Measurements from ENCODE around the gene CRTC2.

DNA sequence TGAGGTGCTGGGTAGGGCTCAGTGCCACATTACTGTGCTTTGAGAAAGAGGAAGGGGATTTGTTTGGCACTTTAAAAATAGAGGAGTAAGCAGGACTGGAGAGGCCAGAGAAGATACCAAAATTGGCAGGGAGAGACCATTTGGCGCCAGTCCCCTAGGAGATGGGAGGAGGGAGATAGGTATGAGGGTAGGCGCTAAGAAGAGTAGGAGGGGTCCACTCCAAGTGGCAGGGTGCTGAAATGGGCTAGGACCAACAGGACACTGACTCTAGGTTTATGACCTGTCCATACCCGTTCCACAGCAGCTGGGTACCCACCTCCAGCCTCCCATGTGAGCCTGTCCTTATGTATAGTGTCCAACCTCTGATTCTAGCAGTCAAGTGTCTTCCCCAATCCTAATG is 1.0 kb upstream of the CRTC2 start:
- TF ChIP-seq, protein P1, sequence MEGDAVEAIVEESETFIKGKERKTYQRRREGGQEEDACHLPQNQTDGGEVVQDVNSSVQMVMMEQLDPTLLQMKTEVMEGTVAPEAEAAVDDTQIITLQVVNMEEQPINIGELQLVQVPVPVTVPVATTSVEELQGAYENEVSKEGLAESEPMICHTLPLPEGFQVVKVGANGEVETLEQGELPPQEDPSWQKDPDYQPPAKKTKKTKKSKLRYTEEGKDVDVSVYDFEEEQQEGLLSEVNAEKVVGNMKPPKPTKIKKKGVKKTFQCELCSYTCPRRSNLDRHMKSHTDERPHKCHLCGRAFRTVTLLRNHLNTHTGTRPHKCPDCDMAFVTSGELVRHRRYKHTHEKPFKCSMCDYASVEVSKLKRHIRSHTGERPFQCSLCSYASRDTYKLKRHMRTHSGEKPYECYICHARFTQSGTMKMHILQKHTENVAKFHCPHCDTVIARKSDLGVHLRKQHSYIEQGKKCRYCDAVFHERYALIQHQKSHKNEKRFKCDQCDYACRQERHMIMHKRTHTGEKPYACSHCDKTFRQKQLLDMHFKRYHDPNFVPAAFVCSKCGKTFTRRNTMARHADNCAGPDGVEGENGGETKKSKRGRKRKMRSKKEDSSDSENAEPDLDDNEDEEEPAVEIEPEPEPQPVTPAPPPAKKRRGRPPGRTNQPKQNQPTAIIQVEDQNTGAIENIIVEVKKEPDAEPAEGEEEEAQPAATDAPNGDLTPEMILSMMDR (IDR thresholded peaks at IDR 0.05; ENCODE audit: low read length) = no peak
- TF ChIP-seq EZH2 (IDR thresholded peaks at IDR 0.05; ENCODE audit: borderline replicate concordance, low read length) = no peak
